HEK293 (cell line): ENCODE measurements around the gene PSAPL1.

Source experiments
- KLF16 ChIP-seq: fragments of 450-650 bp; formaldehyde crosslinking; IDR thresholded peaks from 2 replicates; pipeline ENCODE4 v1.5.1; 2017; ENCODE audit warnings: missing biosample characterization, missing genetic modification characterization
- TCF7L2 ChIP-seq: IDR thresholded peaks from 2 replicates; pipeline ENCODE4 v1.6.1; 2011; ENCODE audit warnings: low read depth, mild to moderate bottlenecking, inconsistent platforms, low read length, moderate library complexity, borderline replicate concordance
- ZNF274 ChIP-seq, 2 experiments: fragments of 200-500 bp in 1 of 2; fragments of 450-650 bp in 1 of 2; sonication (Bioruptor generic) in 1 of 2; formaldehyde crosslinking in 1 of 2; IDR thresholded peaks; 2 replicates each; pipeline versions ENCODE4 v1.5.1 to v1.6.1; 2014 to 2016; ENCODE audit warnings: borderline replicate concordance in 1 of 2, inconsistent platforms in 1 of 2, low read length in 1 of 2, missing biosample characterization in 1 of 2, missing genetic modification characterization in 1 of 2
- ZNF561 ChIP-seq: fragments of 450-650 bp; IDR thresholded peaks from 2 replicates; pipeline ENCODE4 v1.5.1; 2018; ENCODE audit warnings: missing biosample characterization, missing genetic modification characterization, borderline replicate concordance
- TF ChIP-seq, protein P1 (sequence below): fragments of 450-650 bp; formaldehyde crosslinking; IDR thresholded peaks from 2 replicates; pipeline ENCODE4 v1.5.1; 2016; ENCODE audit warnings: missing biosample characterization, missing genetic modification characterization
- TF ChIP-seq, protein P2 (sequence below): fragments of 450-650 bp; formaldehyde crosslinking; IDR thresholded peaks from 2 replicates; pipeline ENCODE4 v1.5.1; 2016; ENCODE audit warnings: missing biosample characterization, missing genetic modification characterization

DNA sequence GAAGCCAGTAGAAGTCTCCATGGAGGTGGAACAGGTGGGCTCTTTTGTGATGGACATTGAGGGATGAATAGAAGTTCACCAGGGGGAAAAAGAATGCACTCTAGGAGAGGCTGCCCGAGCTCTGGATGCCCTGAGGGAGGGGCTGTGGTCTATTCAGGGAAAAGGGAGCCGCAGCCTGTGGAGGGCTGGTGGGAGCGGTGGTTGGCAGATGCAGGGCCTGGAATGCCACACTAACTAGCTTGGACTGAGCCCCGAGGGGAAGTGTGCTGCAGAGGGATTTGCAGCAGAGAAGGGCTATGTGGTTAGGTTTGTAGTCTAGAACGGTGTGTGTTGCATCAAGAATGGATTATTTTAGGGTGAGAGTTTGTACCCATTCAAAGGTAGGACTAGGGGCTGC, 29.5 kb upstream of the PSAPL1 start:
- TF ChIP-seq, protein P1, sequence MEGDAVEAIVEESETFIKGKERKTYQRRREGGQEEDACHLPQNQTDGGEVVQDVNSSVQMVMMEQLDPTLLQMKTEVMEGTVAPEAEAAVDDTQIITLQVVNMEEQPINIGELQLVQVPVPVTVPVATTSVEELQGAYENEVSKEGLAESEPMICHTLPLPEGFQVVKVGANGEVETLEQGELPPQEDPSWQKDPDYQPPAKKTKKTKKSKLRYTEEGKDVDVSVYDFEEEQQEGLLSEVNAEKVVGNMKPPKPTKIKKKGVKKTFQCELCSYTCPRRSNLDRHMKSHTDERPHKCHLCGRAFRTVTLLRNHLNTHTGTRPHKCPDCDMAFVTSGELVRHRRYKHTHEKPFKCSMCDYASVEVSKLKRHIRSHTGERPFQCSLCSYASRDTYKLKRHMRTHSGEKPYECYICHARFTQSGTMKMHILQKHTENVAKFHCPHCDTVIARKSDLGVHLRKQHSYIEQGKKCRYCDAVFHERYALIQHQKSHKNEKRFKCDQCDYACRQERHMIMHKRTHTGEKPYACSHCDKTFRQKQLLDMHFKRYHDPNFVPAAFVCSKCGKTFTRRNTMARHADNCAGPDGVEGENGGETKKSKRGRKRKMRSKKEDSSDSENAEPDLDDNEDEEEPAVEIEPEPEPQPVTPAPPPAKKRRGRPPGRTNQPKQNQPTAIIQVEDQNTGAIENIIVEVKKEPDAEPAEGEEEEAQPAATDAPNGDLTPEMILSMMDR (tag by site-specific recombination), result no peak
- TF ChIP-seq ZNF274 (IDR thresholded peaks at IDR 0.05; ENCODE audit: low read length), result no peak
- no peak for TF ChIP-seq ZNF274 (tag by site-specific recombination; IDR thresholded peaks at IDR 0.05; ENCODE audit: borderline replicate concordance)
- no peak for TF ChIP-seq ZNF561 (tag by site-specific recombination)
- no peak for TF ChIP-seq TCF7L2
- no peak for TF ChIP-seq KLF16 (tag by site-specific recombination)
- TF ChIP-seq, protein P2, sequence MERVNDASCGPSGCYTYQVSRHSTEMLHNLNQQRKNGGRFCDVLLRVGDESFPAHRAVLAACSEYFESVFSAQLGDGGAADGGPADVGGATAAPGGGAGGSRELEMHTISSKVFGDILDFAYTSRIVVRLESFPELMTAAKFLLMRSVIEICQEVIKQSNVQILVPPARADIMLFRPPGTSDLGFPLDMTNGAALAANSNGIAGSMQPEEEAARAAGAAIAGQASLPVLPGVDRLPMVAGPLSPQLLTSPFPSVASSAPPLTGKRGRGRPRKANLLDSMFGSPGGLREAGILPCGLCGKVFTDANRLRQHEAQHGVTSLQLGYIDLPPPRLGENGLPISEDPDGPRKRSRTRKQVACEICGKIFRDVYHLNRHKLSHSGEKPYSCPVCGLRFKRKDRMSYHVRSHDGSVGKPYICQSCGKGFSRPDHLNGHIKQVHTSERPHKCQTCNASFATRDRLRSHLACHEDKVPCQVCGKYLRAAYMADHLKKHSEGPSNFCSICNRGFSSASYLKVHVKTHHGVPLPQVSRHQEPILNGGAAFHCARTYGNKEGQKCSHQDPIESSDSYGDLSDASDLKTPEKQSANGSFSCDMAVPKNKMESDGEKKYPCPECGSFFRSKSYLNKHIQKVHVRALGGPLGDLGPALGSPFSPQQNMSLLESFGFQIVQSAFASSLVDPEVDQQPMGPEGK, result no peak
